CD4-positive, alpha-beta T cell (primary cell): ENCODE results near the gene PTPRN2. TPM values are rescaled to one million over a fixed set of nuclear protein-coding genes. Genes with fewer than 3 reads are reported as not detected.

Source experiments
- ATAC-seq: fragments of 200-7000 bp; cut with Tn5 transposase; one replicate; pipeline ENCODE4 v1.10.0; 2022; ENCODE audit warnings: mild to moderate bottlenecking; ENCODE audit not compliant: poor library complexity
- CTCF ChIA-PET: fragments of 350-600 bp; sonication (Branson Sonifier 250); formaldehyde crosslinking; loops from one replicate; lab custom pipeline; 2021; ENCODE audit warnings: antibody characterized with exemption, inconsistent platforms; lab: Charles Lee
- POLR2A ChIA-PET: fragments of 350-600 bp; sonication (Branson Sonifier 250); formaldehyde crosslinking; loops from one replicate; lab custom pipeline; 2021; ENCODE audit warnings: antibody characterized with exemption, inconsistent platforms; lab: Charles Lee
- DNase-seq, 14 experiments: peaks; one replicate each; pipeline ENCODE4 v3.0.0-alpha.2; 2013 to 2020; ENCODE audit warnings: mixed read lengths in 2 of 14
- H3K27ac ChIP-seq, 2 donors: one replicate each; pipeline versions ENCODE4 v1.5.1 to v1.7.0; 2013; ENCODE audit warnings: low read length in 2 of 2, low read depth in 1 of 2, mild to moderate bottlenecking in 1 of 2
- H3K27me3 ChIP-seq, 2 experiments: 1 replicate in 1 of 2; 2 replicates in 1 of 2; pipeline versions ENCODE4 v1.6.1 to v1.7.0; 2013; ENCODE audit warnings: low read length in 2 of 2, control low read depth in 1 of 2, mild to moderate bottlenecking in 1 of 2, moderate library complexity in 1 of 2; ENCODE audit not compliant: insufficient read depth in 2 of 2, control insufficient read depth in 1 of 2
- H3K36me3 ChIP-seq: one replicate; pipeline ENCODE4 v1.6.1; 2013; ENCODE audit warnings: low read length, control low read depth; ENCODE audit not compliant: insufficient read depth
- H3K4me1 ChIP-seq: one replicate; pipeline ENCODE4 v1.6.1; 2013; ENCODE audit warnings: low read length, control low read depth; ENCODE audit not compliant: insufficient read depth
- H3K4me3 ChIP-seq: one replicate; pipeline ENCODE4 v1.5.1; 2013; ENCODE audit warnings: mild to moderate bottlenecking, low read length, moderate library complexity
- H3K9me3 ChIP-seq, 2 experiments: 1 replicate in 1 of 2; 2 replicates in 1 of 2; pipeline versions ENCODE4 v1.6.1 to v1.7.0; 2013; ENCODE audit warnings: low read length in 2 of 2, mild to moderate bottlenecking in 2 of 2, control low read depth in 1 of 2, moderate library complexity in 1 of 2; ENCODE audit not compliant: control insufficient read depth in 1 of 2, insufficient read depth in 1 of 2
- H3K27ac Mint-ChIP-seq: one replicate; pipeline ENCODE4 v1.8.0; 2020; ENCODE audit warnings: mixed read lengths
- H3K27me3 Mint-ChIP-seq: one replicate; pipeline ENCODE4 v1.8.0; 2021; ENCODE audit warnings: mixed read lengths
- H3K36me3 Mint-ChIP-seq: one replicate; pipeline ENCODE4 v1.8.0; 2021; ENCODE audit warnings: low read depth, mixed read lengths
- H3K4me1 Mint-ChIP-seq: one replicate; pipeline ENCODE4 v1.8.0; 2021; ENCODE audit warnings: low read depth, mixed read lengths
- H3K4me3 Mint-ChIP-seq: one replicate; pipeline ENCODE4 v1.8.0; 2020; ENCODE audit warnings: mild to moderate bottlenecking, mixed read lengths
- H3K9me3 Mint-ChIP-seq: one replicate; pipeline ENCODE4 v1.8.0; 2020; ENCODE audit warnings: mixed read lengths
- intact Hi-C, 2 experiments: fragments of 100-400 bp; cut with DNase I in 1 of 2; cut with micrococcal nuclease in 1 of 2; formaldehyde crosslinking; loops; one replicate each; pipeline versions ENCODE4 v1.15.1 to v1.9.0; 2023 to 2025; cut with DNase I, micrococcal nuclease
- total RNA-seq, 174 experiments: library from RNA in 2 of 174; stranded (reverse) in 2 of 174; gene quantifications; one replicate each; pipeline ENCODE4 v1.2.3 and lab custom pipeline; 2021 to 2026
- TF ChIP-seq, protein P1 (sequence below): fragments of 200-600 bp; IDR thresholded peaks from one replicate; pipeline ENCODE4 v1.8.0; 2022; ENCODE audit warnings: antibody characterized with exemption, mild to moderate bottlenecking

The PTPRN2 gene
- total RNA-seq, 2 experiments from 2014 or later, result 0.34 to 0.44 TPM

DNA sequence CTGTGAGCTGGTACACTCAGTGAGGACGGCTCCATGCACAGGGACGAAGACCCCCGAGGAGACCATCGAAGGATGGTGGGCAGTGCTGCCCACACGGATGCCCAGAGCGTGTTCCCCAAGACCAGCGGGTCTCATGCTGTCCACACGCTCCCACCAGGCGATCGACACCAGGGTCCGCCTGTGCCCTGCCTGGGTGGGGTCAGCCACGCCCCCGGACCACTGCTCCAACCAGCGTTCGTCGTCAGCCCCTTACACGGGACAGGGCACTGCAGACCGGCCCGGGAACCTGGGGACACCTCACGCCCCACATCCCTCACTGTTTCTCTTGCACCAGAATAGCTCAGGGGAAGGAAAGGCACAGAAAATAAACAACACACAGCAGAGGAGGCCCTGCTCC, 1027.4 kb downstream of the PTPRN2 start:
- Histone ChIP-seq H3K9me3 (no peaks in the 10 kb centered on the region), H3K4me1 (no peaks in the 10 kb centered on the region), H3K36me3 (no peaks in the 10 kb centered on the region), H3K27me3 (no peaks in the 10 kb centered on the region), H3K27ac (no peak overlapping the region), H3K4me3 (no peak overlapping the region)
- ATAC-seq, result no peak
- no peak for DNase-seq
- CTCF ChIA-PET, result no interaction called here
- Mint-ChIP-seq H3K9me3 (no peaks in the 10 kb centered on the region), H3K27me3 (no peaks in the 10 kb centered on the region), H3K36me3 (no peaks in the 10 kb centered on the region), H3K4me1 (no peaks in the 10 kb centered on the region), H3K27ac (no peak overlapping the region), H3K4me3 (no peak overlapping the region)
- POLR2A ChIA-PET, result no interaction called here
- intact Hi-C loops, result loop anchor here in 1 of 2 experiments (10.0 kb wide), 1 partner anchor 125 kb away; no protein-coding TSS in a partner anchor
- TF ChIP-seq, protein P1, sequence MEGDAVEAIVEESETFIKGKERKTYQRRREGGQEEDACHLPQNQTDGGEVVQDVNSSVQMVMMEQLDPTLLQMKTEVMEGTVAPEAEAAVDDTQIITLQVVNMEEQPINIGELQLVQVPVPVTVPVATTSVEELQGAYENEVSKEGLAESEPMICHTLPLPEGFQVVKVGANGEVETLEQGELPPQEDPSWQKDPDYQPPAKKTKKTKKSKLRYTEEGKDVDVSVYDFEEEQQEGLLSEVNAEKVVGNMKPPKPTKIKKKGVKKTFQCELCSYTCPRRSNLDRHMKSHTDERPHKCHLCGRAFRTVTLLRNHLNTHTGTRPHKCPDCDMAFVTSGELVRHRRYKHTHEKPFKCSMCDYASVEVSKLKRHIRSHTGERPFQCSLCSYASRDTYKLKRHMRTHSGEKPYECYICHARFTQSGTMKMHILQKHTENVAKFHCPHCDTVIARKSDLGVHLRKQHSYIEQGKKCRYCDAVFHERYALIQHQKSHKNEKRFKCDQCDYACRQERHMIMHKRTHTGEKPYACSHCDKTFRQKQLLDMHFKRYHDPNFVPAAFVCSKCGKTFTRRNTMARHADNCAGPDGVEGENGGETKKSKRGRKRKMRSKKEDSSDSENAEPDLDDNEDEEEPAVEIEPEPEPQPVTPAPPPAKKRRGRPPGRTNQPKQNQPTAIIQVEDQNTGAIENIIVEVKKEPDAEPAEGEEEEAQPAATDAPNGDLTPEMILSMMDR, result no peak

DNA sequence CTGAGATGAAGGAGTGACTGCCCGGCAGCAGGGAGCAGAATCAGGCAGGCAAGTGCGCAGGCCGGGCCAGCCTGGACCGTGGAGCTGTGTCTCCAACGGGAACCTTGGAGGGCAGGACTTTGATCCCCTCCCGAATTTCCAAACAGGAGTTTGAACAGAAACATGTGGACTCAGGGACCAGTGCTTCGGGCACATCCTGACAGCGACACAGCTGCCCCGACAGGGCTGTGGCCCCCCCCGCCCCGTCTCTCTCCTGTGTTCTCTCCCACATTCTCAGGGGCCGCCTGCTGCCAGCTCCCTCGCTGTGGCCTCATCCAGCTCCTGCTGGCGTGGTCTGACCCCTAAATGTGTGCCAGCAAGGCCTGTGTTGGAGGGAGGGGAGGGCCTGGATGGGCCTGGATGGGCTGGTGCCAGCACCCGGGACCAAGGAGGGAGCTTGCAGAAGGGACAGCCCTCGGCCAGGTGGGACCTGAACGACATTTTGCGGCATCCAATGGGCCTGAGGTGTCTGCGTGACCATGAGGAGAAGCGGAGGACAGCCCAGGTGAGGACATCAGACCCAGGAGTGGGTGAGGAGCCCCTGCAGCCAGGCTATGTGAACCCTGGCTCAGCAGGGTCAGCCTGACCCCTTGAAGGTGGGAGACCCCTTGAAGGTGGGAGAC, 1027.9 kb downstream of the PTPRN2 start:
- H3K36me3 ChIP-seq, result no peaks in the 10 kb centered on the region
- Mint-ChIP-seq H3K4me3 (no peak overlapping the region), H3K27ac (no peak overlapping the region), H3K27me3 (no peaks in the 10 kb centered on the region), H3K9me3 (no peaks in the 10 kb centered on the region), H3K4me1 (no peaks in the 10 kb centered on the region), H3K36me3 (no peaks in the 10 kb centered on the region)
- ChIA-PET CTCF (no interaction called here), POLR2A (no interaction called here)
- TF ChIP-seq, protein P1, result no peak
- no peaks in the 10 kb centered on the region for H3K4me1 ChIP-seq
- no peak for DNase-seq
- H3K4me3 ChIP-seq, result no peak overlapping the region
- H3K27me3 ChIP-seq, result no peaks in the 10 kb centered on the region
- intact Hi-C loops, result loop anchor here in 1 of 2 experiments (10.0 kb wide), 1 partner anchor 125 kb away; no protein-coding TSS in a partner anchor
- H3K9me3 ChIP-seq, result no peaks in the 10 kb centered on the region
- ATAC-seq, result no peak
- no peak overlapping the region for H3K27ac ChIP-seq

DNA sequence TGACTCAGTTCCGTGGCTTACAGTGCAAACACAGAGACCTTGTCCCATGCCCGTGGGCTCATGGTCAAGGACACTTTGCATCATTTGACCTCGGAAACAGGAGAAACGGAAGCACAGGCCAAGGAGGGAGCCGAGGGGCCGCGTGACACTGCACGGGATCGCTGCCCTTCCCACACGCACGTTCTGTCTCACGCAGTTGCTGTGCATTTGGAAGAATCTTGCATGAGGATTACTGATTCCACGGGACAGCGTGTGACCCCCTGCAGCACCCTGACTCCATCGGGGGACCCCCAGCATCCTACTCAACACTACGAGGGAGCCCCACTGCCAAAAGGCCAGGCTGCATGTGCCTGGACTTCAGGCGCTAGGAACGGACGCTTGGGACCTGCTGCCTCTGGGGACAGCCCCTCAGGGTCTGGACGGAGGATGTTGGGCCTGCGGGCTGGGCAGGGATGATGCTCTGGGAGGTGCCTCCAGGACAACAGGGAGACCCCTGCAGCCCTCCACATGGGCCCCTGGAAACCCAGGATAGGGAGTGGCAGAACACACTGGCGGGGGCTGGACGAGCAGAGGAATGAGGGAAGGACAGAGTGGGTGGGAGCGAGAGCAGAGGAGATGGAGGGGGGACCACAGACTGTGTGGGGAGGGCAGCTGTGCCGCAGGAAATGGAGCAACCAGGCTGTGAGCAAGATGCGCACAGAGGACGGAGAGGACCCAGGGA, 1028.6 kb downstream of the PTPRN2 start:
- Mint-ChIP-seq H3K9me3 (no peaks in the 10 kb centered on the region), H3K27me3 (no peaks in the 10 kb centered on the region), H3K4me1 (no peaks in the 10 kb centered on the region), H3K4me3 (no peak overlapping the region), H3K27ac (no peak overlapping the region), H3K36me3 (no peaks in the 10 kb centered on the region)
- POLR2A ChIA-PET, result no interaction called here
- Histone ChIP-seq H3K9me3 (no peaks in the 10 kb centered on the region), H3K27me3 (no peaks in the 10 kb centered on the region), H3K27ac (no peak overlapping the region), H3K4me3 (no peak overlapping the region), H3K36me3 (no peaks in the 10 kb centered on the region), H3K4me1 (no peaks in the 10 kb centered on the region)
- intact Hi-C loops, result no loop called here
- no peak for DNase-seq
- CTCF ChIA-PET, result no interaction called here
- TF ChIP-seq, protein P1, result no peak
- no peak for ATAC-seq
